SK-N-MC (cell line): ENCODE data around the gene CDC42EP5.

Experiments used
- EZH2 ChIP-seq: fragments of 200-600 bp; sonication (generic); IDR thresholded peaks from one replicate; pipeline ENCODE4 v1.6.1; 2017; ENCODE audit warnings: antibody characterized with exemption
- FOXP2 ChIP-seq: optimal IDR thresholded peaks from 2 replicates; pipeline ENCODE3; 2011; ENCODE audit warnings: mild to moderate bottlenecking, moderate library complexity; ENCODE audit not compliant: insufficient read depth; ENCODE audit errors: extremely low read length, control extremely low read depth
- POLR2AphosphoS5 ChIP-seq: IDR thresholded peaks from 2 replicates; pipeline ENCODE4 v1.6.1; 2012; ENCODE audit warnings: mild to moderate bottlenecking, low read depth, low read length, borderline replicate concordance

- TF ChIP-seq EZH2 (no peak), POLR2AphosphoS5 (no peak), FOXP2 (no peak)
Measured at GRCh38 chr19:54461613-54462012, 11.5 kb downstream of the CDC42EP5 start.
